Stomach (tissue), 4 donors: ENCODE results near the gene MDM2.

Experiments
- CTCF ChIP-seq, 7 experiments: fragments of 450-650 bp in 4 of 7; fragments of 200-600 bp in 3 of 7; sonication (generic) in 3 of 7; IDR thresholded peaks; one replicate each; pipeline ENCODE4 v1.5.1; 2016 to 2019; ENCODE audit warnings: antibody characterized with exemption in 7 of 7, control low read depth in 2 of 7, mild to moderate bottlenecking in 1 of 7
- EP300 ChIP-seq: sonication (generic); formaldehyde crosslinking; IDR thresholded peaks from one replicate; pipeline ENCODE4 v1.6.1; 2017; ENCODE audit warnings: antibody characterized with exemption
- POLR2A ChIP-seq, 4 donors: fragments of 450-650 bp; IDR thresholded peaks; one replicate each; pipeline ENCODE4 v1.6.1; 2016; ENCODE audit warnings: antibody characterized with exemption in 4 of 4, control low read depth in 2 of 4, mild to moderate bottlenecking in 1 of 4, moderate library complexity in 1 of 4
- POLR2AphosphoS5 ChIP-seq, 3 donors: sonication (generic); formaldehyde crosslinking; IDR thresholded peaks; one replicate each; pipeline ENCODE4 v1.6.1; 2016; ENCODE audit warnings: antibody characterized with exemption in 3 of 3

GRCh38 chr12:68854554-68854953 lies 46.6 kb downstream of the MDM2 start:
- no peak for TF ChIP-seq CTCF (IDR thresholded peaks at IDR 0.05)
- TF ChIP-seq POLR2A (IDR thresholded peaks at IDR 0.05), result no peak
- no peak for TF ChIP-seq EP300
- TF ChIP-seq POLR2AphosphoS5 (IDR thresholded peaks at IDR 0.05), result no peak
